WERI-Rb-1 (cell line): Measurements from ENCODE around the gene SPATA21.
"Not testable (repeated sequence)": the region's sequence is repeated elsewhere in the genome, so short reads cannot be mapped to it uniquely, and the experiment has no call there.

ENCODE experiments used
- DNase-seq: peaks from one replicate; pipeline ENCODE4 v3.0.0-alpha.2; 2020
- H3K27ac ChIP-seq: fragments of 250-450 bp; sonication (Bioruptor Pico); 2 replicates; pipeline ENCODE4 v1.5.1; 2020; ENCODE audit warnings: mild to moderate bottlenecking, moderate library complexity
- H3K27me3 ChIP-seq: fragments of 250-450 bp; sonication (Bioruptor Pico); 2 replicates; pipeline ENCODE4 v1.5.1; 2021; ENCODE audit warnings: mild to moderate bottlenecking, low read depth, moderate library complexity; ENCODE audit not compliant: insufficient read depth, severe bottlenecking
- H3K36me3 ChIP-seq: fragments of 250-450 bp; sonication (Bioruptor Pico); 2 replicates; pipeline ENCODE4 v1.5.1; 2020; ENCODE audit warnings: mild to moderate bottlenecking, moderate library complexity
- H3K4me3 ChIP-seq: 2 replicates; pipeline ENCODE4 v1.5.1; 2011; ENCODE audit warnings: low read depth, mild to moderate bottlenecking, control low read depth, low read length
- H3K9me3 ChIP-seq: fragments of 250-450 bp; sonication (Bioruptor Pico); 2 replicates; pipeline ENCODE4 v1.5.1; 2021; ENCODE audit warnings: mild to moderate bottlenecking, moderate library complexity; ENCODE audit not compliant: severe bottlenecking
- CTCF ChIP-seq: IDR thresholded peaks from 2 replicates; pipeline ENCODE4 v1.5.1; 2011; ENCODE audit warnings: low read depth, mild to moderate bottlenecking, control low read depth, inconsistent platforms, low read length

The SPATA21 gene

GRCh38 chr1:16369821-16370220 is 67.4 kb downstream of the SPATA21 start:
- peaks cover 19% of the 10 kb centered on the region for H3K36me3 ChIP-seq
- TF ChIP-seq CTCF: no peak

GRCh38 chr1:16367968-16368890 is 69.0 kb downstream of the SPATA21 start:
- DNase-seq: no peak
- H3K4me3 ChIP-seq: peak overlapping the region; percentile 83

More at GRCh38 chr1:16369821-16370220, 67.4 kb downstream of the SPATA21 start:
- Histone ChIP-seq H3K9me3 (no peaks in the 10 kb centered on the region), H3K27me3 (no peaks in the 10 kb centered on the region), H3K4me3 (no peak overlapping the region), H3K27ac (no peak overlapping the region)
- no peak for DNase-seq

GRCh38 chr1:16367258-16367967 is 69.8 kb downstream of the SPATA21 start:
- Histone ChIP-seq H3K36me3 (peaks cover 10% of the 10 kb centered on the region), H3K4me3 (peak overlapping the region; percentile 83), H3K27ac (peak overlapping the region; percentile 96), H3K9me3 (no peaks in the 10 kb centered on the region), H3K27me3 (no peaks in the 10 kb centered on the region)
- no peak for TF ChIP-seq CTCF
- DNase-seq: peak; percentile 84

More at GRCh38 chr1:16367968-16368890, 69.0 kb downstream of the SPATA21 start:
- peaks cover 15% of the 10 kb centered on the region for H3K36me3 ChIP-seq
- H3K9me3 ChIP-seq: no peaks in the 10 kb centered on the region
- no peaks in the 10 kb centered on the region for H3K27me3 ChIP-seq
- H3K27ac ChIP-seq: peak overlapping the region; percentile 96
- TF ChIP-seq CTCF: no peak

GRCh38 chr1:16366722-16367257 is 70.4 kb downstream of the SPATA21 start, which contains the start of gene SZRD1:
Gene SZRD1, plus strand, starts transcription at chr1:16367242. Its CDS starts 16 bp downstream, at chr1:16367258.
- no peak for TF ChIP-seq CTCF
- Histone ChIP-seq H3K36me3 (peaks cover 6% of the 10 kb centered on the region; the same call in 1 of the 2 replicates), H3K9me3 (no peaks in the 10 kb centered on the region), H3K27ac (peak within 1 kb of the TSS; percentile 96), H3K27me3 (no peaks in the 10 kb centered on the region), H3K4me3 (peak within 1 kb of the TSS; percentile 83)
- peak; percentile 97 for DNase-seq

GRCh38 chr1:16365146-16365498 is 72.1 kb downstream of the SPATA21 start:
- not testable (repeated sequence) for H3K4me3 ChIP-seq, H3K9me3 ChIP-seq, H3K27me3 ChIP-seq, H3K27ac ChIP-seq, H3K36me3 ChIP-seq, DNase-seq

GRCh38 chr1:16356867-16357266 is 80.4 kb downstream of the SPATA21 start:
- Histone ChIP-seq H3K27me3 (no peaks in the 10 kb centered on the region), H3K9me3 (no peaks in the 10 kb centered on the region), H3K4me3 (no peak overlapping the region), H3K36me3 (no peaks in the 10 kb centered on the region; the same call in 1 of the 2 replicates), H3K27ac (no peak overlapping the region)
- DNase-seq: no peak
- no peak for TF ChIP-seq CTCF
